Measurements from ENCODE around the gene ALOX12.

DNA sequence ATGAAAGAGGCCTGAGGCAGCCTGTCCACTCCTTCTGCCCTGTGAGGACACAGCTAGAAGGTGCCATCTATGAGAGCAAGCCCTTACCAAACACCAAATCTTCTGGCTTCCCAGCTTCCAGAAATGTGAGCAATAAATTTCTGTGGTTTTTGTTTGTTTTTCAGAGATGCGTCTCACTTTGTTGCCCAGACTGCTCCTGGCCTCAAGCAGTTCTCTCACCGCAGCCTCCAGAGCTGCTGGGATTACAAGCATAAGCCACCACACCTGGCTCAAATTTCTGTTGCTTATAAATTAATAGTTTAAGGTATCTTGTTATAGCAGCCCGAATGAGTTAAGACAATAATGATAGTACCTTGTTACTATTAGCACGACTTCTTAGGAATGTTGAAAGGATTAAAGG, 60.5 kb downstream of the ALOX12 start:
- TF ChIP-seq, protein P1, sequence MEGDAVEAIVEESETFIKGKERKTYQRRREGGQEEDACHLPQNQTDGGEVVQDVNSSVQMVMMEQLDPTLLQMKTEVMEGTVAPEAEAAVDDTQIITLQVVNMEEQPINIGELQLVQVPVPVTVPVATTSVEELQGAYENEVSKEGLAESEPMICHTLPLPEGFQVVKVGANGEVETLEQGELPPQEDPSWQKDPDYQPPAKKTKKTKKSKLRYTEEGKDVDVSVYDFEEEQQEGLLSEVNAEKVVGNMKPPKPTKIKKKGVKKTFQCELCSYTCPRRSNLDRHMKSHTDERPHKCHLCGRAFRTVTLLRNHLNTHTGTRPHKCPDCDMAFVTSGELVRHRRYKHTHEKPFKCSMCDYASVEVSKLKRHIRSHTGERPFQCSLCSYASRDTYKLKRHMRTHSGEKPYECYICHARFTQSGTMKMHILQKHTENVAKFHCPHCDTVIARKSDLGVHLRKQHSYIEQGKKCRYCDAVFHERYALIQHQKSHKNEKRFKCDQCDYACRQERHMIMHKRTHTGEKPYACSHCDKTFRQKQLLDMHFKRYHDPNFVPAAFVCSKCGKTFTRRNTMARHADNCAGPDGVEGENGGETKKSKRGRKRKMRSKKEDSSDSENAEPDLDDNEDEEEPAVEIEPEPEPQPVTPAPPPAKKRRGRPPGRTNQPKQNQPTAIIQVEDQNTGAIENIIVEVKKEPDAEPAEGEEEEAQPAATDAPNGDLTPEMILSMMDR (IDR thresholded peaks at IDR 0.05) = no peak
- no peak for TF ChIP-seq POLR2A (IDR thresholded peaks at IDR 0.05; ENCODE audit: low read depth)
- TF ChIP-seq POLR2AphosphoS5 (IDR thresholded peaks at IDR 0.05) = no peak
- TF ChIP-seq EP300 (IDR thresholded peaks at IDR 0.05) = no peak

Measured in esophagus muscularis mucosa (tissue), 4 donors.